Pancreas (tissue), 10 donors: ENCODE measurements around the gene AJM1. TPM values are rescaled to one million over a fixed set of nuclear protein-coding genes. Genes with fewer than 3 reads are reported as not detected.

Experiments used
- ATAC-seq, 4 donors: fragments of 200-7000 bp; cut with Tn5 transposase; one replicate each; pipeline versions ENCODE4 v1.8.0 to v1.9.1; 2020; ENCODE audit warnings: mild to moderate bottlenecking in 4 of 4, moderate library complexity in 4 of 4
- DNase-seq, 6 donors: peaks; one replicate each; pipeline ENCODE4 v3.0.0-alpha.2; 2020
- FAIRE-seq: peaks from 2 replicates; lab custom pipeline; 2012; peaks lifted over from hg19 to GRCh38; lab: Jason Lieb, UNC
- H3K27ac ChIP-seq, 4 donors: fragments of 200-600 bp; sonication (generic); 1 replicate in 3 of 4; 2 replicates in 1 of 4; pipeline versions ENCODE4 v1.5.0 to v1.8.0; 2020
- H3K27me3 ChIP-seq, 4 donors: fragments of 200-600 bp; one replicate each; pipeline ENCODE4 v1.8.0; 2021
- H3K36me3 ChIP-seq, 3 donors: fragments of 200-600 bp; sonication (generic) in 1 of 3; one replicate each; pipeline versions ENCODE4 v1.5.0 to v1.8.0; 2020 to 2021
- H3K4me1 ChIP-seq, 3 donors: fragments of 200-600 bp; one replicate each; pipeline ENCODE4 v1.8.0; 2021
- H3K4me3 ChIP-seq, 4 donors: fragments of 200-600 bp; sonication (generic) in 2 of 4; one replicate each; pipeline versions ENCODE4 v1.5.0 to v1.8.0; 2020 to 2021
- H3K9me3 ChIP-seq, 4 donors: fragments of 200-600 bp; one replicate each; pipeline ENCODE4 v1.8.0; 2021
- WGBS, 2 donors: extraction: QIAGEN DNeasy Blood & Tissue Kit; methylation state at CpG; one replicate each; pipeline ENCODE4 v1.1.7; 2013; 5-methylcytosine and 5-hydroxymethylcytosine counted together
- intact Hi-C, 3 donors: fragments of 100-400 bp; cut with DNase I; formaldehyde crosslinking; loops; one replicate each; pipeline versions ENCODE4 v1.11.1 to v1.14.2; 2022
- polyA plus RNA-seq, 2 donors: library from polyadenylated mRNA; stranded (reverse); fragments of 200-250 nt; gene quantifications; one replicate each; pipeline ENCODE4 v1.2.3, GENCODE V29; 2013
- total RNA-seq, 6 donors: library from RNA; stranded (reverse); fragmentation: NEBNext Ultra II Directional in 4 of 6; extraction: Animal tissue kit (Norgen Biotek cat#: 25700) in 4 of 6; gene quantifications; one replicate each; pipeline versions ENCODE4 v1.2.1 to v1.2.4, GENCODE V29; 2021 to 2023
- TF ChIP-seq, protein P1 (sequence below), 4 donors: fragments of 200-600 bp; sonication (generic) in 3 of 4; IDR thresholded peaks; one replicate each; pipeline versions ENCODE4 v1.5.0 to v1.8.0; 2021; ENCODE audit warnings: antibody characterized with exemption in 4 of 4
- donor health status: healthy with polysubstance abuse.
- donor health status: DM: no; HTN: no; CAD: no; lungs with moderate emphysema.
- donor health status: DM: no; HTN: no; CAD: no.
- donor health status: control.
- donor health status: control.
- donor health status: Bipolar disorder and iron deficiency.
- donor health status: DM: yes; HTN: yes; CAD: no.
- donor health status: DM: no; HTN: no; CAD: no.
- donor health status: DM: no; HTN: no; CAD: no.
- donor health status: DM: yes; HTN: yes; CAD: no.

Gene AJM1
- total and polyA plus RNA-seq, 8 donors: 2.9 to 11.7 (median 5.0) TPM

DNA sequence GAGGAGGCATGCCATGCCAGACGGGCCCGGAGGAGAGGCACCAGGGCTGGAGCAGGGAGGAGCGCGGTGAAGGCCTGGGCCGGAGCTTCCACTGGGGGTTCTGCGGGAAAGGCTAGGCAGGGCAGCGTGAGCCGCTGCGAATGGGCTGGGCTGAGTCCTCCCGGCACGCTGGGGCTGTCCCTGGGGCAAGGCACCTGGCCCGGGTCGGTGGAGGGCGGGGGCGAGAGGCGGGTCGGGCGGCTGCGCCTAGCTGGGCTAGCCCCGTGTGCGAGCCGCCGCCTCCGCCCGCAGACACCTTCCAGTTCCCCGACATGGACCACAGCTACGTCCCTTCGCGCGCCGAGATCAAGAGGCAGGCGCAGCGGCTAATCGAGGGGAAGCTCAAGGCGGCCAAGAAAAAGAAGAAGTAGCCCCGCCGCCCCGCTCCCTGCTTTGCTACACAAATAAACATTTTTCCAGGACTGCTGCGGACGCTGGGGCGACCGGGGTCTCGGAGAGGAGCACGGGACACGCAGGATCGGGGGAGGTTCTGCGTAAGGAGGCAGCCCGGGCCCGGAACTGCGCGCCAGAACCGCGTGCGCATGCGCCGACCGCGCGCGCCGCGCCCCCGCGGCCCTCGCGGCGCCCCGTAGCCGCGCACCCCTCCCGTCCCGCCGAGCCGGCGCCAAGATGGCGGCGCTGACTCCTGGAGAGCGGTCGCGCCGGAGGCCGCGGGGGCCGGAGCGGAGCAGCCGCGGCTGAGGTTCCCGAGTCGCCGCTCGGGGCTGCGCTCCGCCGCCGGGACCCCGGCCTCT is 34.8 kb upstream of the AJM1 start, which contains the start of gene RABL6:
Gene RABL6 (plus strand): TSS at position 668 of the 794 bp plus-strand sequence. CDS start 249 bp downstream, outside the sequence.
- TF ChIP-seq, protein P1, sequence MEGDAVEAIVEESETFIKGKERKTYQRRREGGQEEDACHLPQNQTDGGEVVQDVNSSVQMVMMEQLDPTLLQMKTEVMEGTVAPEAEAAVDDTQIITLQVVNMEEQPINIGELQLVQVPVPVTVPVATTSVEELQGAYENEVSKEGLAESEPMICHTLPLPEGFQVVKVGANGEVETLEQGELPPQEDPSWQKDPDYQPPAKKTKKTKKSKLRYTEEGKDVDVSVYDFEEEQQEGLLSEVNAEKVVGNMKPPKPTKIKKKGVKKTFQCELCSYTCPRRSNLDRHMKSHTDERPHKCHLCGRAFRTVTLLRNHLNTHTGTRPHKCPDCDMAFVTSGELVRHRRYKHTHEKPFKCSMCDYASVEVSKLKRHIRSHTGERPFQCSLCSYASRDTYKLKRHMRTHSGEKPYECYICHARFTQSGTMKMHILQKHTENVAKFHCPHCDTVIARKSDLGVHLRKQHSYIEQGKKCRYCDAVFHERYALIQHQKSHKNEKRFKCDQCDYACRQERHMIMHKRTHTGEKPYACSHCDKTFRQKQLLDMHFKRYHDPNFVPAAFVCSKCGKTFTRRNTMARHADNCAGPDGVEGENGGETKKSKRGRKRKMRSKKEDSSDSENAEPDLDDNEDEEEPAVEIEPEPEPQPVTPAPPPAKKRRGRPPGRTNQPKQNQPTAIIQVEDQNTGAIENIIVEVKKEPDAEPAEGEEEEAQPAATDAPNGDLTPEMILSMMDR (IDR thresholded peaks at IDR 0.05): no peak
- Histone ChIP-seq H3K36me3 (no peaks in the 10 kb centered on the region), H3K27me3 (no peaks in the 10 kb centered on the region), H3K27ac (peak within 1 kb of the TSS; percentile 75 to 92 (median 82)), H3K4me1 (peaks cover 3 to 24% (median 8%) of the 10 kb centered on the region in 3 donors), H3K4me3 (peak within 1 kb of the TSS; percentile 86 to 94 (median 90)), H3K9me3 (no peaks in the 10 kb centered on the region)
- WGBS, 2 donors: 1% methylated on average over 67 to 96 of the region's 96 CpGs
- intact Hi-C loops: no loop called here
- DNase-seq (peak; percentile 69 to 92 (median 84)), FAIRE-seq (no peak), ATAC-seq (peak; percentile 83 to 92 (median 88))

DNA sequence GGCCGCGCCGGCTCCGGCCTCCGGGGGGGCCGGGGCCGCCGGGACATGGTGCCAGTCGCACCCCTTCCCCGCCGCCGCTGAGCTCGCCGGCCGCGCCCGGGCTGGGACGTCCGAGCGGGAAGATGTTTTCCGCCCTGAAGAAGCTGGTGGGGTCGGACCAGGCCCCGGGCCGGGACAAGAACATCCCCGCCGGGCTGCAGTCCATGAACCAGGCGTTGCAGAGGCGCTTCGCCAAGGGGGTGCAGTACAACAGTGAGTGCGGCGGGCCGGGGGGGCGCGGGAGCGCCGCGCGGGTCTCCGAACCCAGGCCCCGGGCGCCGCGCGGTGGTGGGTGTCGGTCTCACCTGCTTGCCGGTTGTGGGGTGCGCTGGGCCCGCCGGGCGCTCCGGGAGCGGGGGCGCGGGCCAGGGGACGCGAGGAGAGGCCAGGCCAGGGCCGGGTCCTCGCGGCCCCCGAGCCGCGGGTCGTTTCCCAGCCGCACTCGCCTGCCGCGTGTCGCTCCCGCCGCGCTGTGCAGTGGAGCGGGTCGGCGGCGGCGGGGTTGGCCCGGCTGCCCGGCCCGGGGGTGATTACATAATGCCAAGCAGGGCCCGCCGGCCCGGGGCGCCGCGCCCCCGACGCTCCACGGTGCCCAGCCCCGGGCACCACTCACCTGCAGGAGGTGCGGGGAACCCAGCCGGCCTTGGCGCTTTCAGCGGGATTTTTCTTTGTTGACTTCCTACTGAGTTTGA is 34.0 kb upstream of the AJM1 start:
- H3K9me3 ChIP-seq: no peaks in the 10 kb centered on the region
- WGBS, 2 donors: 0% methylated on average over 56 to 93 of the region's 93 CpGs
- TF ChIP-seq, protein P1 (IDR thresholded peaks at IDR 0.05): no peak
- H3K27me3 ChIP-seq: no peaks in the 10 kb centered on the region
- peaks cover 3 to 24% (median 8%) of the 10 kb centered on the region in 3 donors for H3K4me1 ChIP-seq
- ATAC-seq (peak; percentile 14 to 45 (median 39)), FAIRE-seq (no peak), DNase-seq (peak in 4 of 6 donors; percentile 59 to 85 (median 72))
- H3K36me3 ChIP-seq: no peaks in the 10 kb centered on the region
- intact Hi-C loops: no loop called here
- peak overlapping the region; percentile 49 to 92 (median 56) for H3K27ac ChIP-seq
- peak overlapping the region; percentile 86 to 94 (median 90) for H3K4me3 ChIP-seq

DNA sequence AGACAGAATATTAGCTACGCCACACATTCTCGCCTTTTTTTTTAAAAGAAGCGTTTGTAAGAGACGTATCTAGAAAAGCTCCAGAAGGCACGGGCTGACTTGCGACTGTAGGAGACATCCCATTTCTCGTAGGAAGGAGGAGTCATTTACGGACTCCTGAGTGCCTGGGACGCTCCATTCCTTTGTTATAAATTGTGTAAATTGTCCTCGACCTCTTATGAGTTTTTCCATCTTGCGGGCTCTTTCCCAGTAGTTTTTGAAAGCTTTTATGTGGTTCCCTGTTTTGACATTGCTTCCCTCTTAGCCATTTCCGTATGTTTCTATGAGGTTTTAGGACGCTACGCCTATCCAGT is 33.5 kb upstream of the AJM1 start:
- DNase-seq: no peak
- H3K4me1 ChIP-seq: peaks cover 3 to 24% (median 8%) of the 10 kb centered on the region in 3 donors
- no peaks in the 10 kb centered on the region for H3K36me3 ChIP-seq
- peak in 1 of 4 donors; percentile 7 for ATAC-seq
- intact Hi-C loops: no loop called here
- no peaks in the 10 kb centered on the region for H3K27me3 ChIP-seq
- no peak for FAIRE-seq
- no peaks in the 10 kb centered on the region for H3K9me3 ChIP-seq
- WGBS, 2 donors: 4% methylated on average over 14 of the region's 14 CpGs
- H3K4me3 ChIP-seq: peak overlapping the region; percentile 86 to 94 (median 90)
- TF ChIP-seq, protein P1 (IDR thresholded peaks at IDR 0.05): no peak
- H3K27ac ChIP-seq: peak overlapping the region; percentile 49 to 92 (median 56)

DNA sequence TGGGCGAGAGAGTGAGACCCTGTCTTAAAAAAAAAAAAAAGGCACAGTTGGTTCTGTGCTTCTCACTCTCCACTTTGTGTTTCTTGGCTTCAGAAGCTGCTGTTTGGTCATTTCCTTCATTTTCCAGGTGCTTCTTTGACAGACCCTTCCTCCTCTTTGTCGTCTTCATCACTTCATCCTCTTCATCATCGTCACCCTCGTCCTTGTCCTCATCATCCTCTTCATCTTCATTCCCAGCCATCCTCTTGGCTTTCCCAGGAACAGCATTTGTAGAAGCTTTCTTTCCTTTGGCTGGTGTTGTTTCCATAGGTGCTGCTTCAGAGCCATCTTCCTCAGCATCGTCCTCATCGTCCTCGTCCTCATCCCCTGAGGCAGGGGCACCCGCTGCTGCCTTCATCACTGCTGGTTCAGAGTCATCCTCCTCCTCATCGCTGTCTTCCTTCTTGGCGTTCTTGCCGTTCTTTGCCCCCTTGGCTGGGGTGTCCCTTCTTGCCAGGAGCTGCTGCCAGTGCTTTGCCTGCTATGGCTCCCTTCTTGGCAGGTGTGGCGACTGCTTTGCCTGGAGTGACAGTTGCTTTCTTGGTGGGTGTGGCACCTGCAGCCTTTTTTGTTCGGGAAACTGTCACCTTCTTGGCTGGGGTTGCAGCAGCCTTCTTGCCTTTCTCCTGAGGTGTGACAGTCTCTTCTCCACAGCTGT is 27.4 kb upstream of the AJM1 start:
- WGBS, 2 donors: 89 to 92% methylated on average over 13 of the region's 13 CpGs
- Histone ChIP-seq H3K9me3 (no peaks in the 10 kb centered on the region), H3K36me3 (no peaks in the 10 kb centered on the region), H3K27ac (no peak overlapping the region), H3K4me1 (peaks cover under 1 to 8% (median under 1%) of the 10 kb centered on the region in 3 donors), H3K27me3 (no peaks in the 10 kb centered on the region), H3K4me3 (no peak overlapping the region)
- no peak for FAIRE-seq
- intact Hi-C loops: no loop called here
- peak in 1 of 6 donors; percentile 28 for DNase-seq
- TF ChIP-seq, protein P1 (IDR thresholded peaks at IDR 0.05): no peak
- no peak for ATAC-seq
